ENCODE results near the gene DNAJB11.

Gene DNAJB11

DNA sequence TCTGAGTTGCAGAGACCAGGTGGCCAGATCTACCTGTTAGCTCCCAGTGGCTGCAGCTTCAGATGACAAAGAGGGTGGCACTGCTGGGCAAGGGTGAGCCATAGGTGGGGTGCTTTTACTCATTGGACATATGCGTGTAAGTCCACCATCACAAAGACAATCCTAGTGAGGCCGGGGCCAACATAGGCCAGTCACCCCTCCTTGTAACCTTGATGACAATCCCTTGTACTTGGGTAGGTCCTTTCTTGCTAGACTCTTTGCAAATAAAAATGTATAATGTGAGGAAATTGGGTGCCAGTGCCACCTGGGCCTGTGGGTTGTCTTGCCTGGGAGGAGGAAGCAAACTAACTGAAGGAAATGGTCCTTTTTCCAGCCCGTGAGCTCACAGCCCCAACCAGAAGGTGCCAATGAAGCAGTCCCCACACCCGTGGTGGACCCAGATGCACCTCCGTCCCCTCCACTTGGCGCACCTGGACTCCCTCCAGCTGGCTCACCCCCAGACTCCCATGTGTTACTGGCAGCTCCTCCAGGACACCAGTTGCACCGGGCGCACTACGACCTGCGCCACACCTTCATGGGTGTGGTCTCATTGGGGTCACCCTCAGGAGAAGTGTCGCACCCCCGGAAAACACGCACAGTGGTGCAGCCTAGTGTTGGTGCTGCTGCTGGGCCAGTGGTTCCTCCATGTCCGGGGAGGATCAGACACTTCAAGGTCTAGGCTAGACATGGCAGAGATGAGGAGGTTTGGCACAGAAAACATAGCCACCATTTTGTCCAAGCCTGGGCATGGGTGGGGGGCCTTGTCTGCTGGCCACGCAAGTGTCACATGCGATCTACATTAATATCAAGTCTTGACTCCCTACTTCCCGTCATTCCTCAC lies 49.9 kb downstream of the DNAJB11 start:
- TF ChIP-seq, protein P1, sequence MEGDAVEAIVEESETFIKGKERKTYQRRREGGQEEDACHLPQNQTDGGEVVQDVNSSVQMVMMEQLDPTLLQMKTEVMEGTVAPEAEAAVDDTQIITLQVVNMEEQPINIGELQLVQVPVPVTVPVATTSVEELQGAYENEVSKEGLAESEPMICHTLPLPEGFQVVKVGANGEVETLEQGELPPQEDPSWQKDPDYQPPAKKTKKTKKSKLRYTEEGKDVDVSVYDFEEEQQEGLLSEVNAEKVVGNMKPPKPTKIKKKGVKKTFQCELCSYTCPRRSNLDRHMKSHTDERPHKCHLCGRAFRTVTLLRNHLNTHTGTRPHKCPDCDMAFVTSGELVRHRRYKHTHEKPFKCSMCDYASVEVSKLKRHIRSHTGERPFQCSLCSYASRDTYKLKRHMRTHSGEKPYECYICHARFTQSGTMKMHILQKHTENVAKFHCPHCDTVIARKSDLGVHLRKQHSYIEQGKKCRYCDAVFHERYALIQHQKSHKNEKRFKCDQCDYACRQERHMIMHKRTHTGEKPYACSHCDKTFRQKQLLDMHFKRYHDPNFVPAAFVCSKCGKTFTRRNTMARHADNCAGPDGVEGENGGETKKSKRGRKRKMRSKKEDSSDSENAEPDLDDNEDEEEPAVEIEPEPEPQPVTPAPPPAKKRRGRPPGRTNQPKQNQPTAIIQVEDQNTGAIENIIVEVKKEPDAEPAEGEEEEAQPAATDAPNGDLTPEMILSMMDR (conservative IDR thresholded peaks at IDR 0.05): no peak
- TF ChIP-seq ZFX (IDR thresholded peaks at IDR 0.05): no peak
- no peak overlapping the region for H3K27ac ChIP-seq

DNA sequence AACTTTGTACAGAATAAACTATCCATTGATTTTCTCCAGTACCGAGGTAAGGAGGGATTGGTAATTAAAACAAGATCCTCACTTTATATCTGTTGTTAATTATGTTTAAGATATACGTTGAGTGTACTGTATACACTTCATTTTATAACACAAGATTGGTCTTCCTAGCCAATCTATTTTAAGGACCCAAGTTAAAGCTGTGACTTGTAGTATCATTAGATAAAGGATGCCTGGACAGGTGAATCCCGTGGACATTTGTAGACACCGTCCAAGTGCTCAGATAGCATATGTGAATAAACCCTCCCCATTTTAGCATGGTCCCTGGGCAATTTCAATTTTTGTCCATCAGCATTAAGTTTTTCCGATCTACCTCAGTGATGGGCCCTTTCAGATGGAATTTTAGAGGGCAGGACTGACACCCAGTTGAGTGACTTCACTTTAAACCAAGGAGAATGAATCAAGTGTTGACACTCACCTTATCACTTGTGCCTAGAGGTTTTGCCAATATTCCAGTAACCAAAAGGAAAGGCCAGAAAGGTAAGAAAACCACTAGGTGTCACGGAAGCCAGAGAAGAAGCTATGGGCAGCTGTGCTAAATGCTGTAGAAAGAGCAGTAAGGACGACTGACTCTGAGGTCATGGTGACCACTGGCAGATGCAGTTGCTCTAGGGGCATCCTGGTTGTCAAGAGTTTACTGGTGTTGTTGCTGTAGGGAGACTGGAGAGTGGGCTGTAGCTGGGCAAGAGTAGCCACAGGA lies 51.6 kb downstream of the DNAJB11 start:
- no peak for TF ChIP-seq ZFX (IDR thresholded peaks at IDR 0.05)
- TF ChIP-seq, protein P1 (conservative IDR thresholded peaks at IDR 0.05): no peak

DNA sequence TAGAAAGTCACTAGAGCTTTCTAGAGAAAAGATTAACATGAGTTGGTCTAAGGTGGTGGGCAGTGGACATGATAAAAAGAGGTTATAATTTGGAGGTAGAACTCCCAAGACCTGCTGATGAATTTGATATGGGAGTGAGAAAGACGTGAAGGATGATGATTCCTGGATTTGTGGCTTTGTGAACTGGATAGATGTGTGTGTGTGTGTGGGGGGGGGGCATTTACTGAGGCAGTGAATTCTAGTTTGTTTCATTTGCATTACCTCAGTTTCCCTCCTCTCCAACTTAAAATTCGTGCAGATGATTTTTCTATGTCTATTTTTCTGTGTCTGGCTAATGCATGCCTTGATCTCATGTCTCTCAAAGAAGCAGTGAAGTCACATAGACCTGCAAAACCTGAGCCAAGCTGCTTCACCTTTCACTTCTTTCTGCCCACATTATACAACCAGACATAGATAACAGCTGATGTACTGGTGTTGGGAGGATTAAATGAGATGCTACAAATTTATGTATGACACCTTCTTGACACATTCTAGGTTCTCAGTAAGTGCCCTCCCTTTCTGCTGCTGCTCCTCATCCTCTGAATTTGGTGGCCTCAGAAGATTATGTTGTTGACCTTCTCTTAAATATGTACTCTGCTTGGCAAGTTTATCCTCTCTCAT lies 52.3 kb downstream of the DNAJB11 start:
- TF ChIP-seq ZFX (IDR thresholded peaks at IDR 0.05): no peak
- TF ChIP-seq, protein P1 (conservative IDR thresholded peaks at IDR 0.05): no peak
- no peak overlapping the region for H3K27ac ChIP-seq

More for the DNA sequence above, 51.6 kb downstream of the DNAJB11 start:
- no peak overlapping the region for H3K27ac ChIP-seq

DNA sequence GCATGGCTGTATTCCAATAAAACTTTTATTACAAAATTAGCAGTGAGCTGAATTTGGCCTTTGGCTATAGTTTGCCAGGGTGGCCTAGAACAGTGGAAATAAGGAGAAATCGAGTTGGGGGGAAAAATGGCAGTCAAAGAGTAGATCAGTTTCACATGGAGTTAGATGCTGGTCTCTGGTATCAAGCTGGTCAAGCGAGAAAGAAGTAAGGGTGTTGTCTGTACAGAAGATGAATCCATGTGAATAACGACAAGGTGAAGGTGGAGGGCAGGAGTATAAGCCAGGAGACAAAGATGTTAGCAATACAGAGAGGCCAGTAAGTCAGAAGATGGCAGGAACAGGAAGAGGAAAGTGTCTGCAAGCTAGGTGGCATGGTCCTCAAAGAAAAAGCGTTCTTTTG lies 54.1 kb downstream of the DNAJB11 start:
- TF ChIP-seq, protein P1 (conservative IDR thresholded peaks at IDR 0.05): no peak
- TF ChIP-seq ZFX (IDR thresholded peaks at IDR 0.05): no peak
- H3K27ac ChIP-seq: no peak overlapping the region

DNA sequence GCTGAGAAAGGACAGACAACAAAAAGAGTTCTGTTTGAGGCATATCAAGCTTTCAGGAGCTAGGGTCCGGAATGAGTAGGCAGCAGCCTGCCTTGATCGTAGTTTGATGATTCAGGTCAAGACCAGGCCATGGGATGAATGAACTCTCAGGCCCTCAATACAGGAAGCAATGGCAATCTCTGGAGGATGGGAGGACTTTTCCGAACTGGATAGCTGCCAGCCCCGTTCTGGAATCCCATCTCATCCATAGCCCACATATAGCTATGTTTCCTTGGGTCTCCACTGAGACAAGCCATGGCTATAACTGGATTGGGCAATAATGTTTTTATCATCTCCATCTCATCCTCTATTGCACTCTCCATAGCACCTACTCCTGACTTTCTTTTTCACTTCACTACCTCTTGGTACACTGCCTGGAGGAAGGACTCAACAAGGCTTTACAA lies 55.1 kb downstream of the DNAJB11 start:
- TF ChIP-seq ZFX (IDR thresholded peaks at IDR 0.05): no peak
- TF ChIP-seq, protein P1 (conservative IDR thresholded peaks at IDR 0.05): no peak
- H3K27ac ChIP-seq: no peak overlapping the region

DNA sequence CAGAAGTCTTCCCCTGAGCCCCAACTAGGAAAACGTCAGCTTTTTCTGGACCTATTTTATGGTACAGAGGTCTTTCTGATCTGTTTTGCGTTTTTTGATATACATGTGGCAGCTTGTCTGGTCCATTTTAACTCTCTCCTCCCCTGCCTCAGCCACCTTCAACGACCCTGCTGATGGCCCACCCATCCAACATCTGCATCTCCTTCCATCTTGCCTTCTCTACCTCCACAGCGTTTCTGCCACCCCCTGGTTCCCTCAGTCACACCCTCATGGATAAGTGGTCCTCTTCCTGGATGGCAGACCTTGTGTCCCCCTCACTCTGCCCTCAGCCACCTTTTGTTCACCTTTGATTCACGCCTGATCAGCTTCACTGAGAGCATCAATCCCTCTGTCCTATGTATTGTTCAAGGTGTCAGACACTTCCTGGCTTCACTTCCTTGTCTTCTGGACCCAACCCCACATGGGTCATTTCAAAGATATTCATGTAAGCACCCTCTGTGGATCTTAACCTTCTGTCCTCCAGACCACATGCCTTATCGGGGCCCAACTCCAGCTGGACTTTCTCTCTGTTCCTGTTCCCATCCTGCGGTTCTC lies 55.8 kb downstream of the DNAJB11 start:
- H3K27ac ChIP-seq: no peak overlapping the region
- TF ChIP-seq, protein P1 (conservative IDR thresholded peaks at IDR 0.05): no peak
- no peak for TF ChIP-seq ZFX (IDR thresholded peaks at IDR 0.05)

All from C4-2B (cell line).